Psoas muscle (tissue), 8 donors: Measurements from ENCODE around the gene RBBP6. TPM values are rescaled to one million over a fixed set of nuclear protein-coding genes. Genes with fewer than 3 reads are reported as not detected.
A peak's percentile ranks its signal among the peaks of the same experiment; 100 is the strongest.
"Not testable (repeated sequence)": the region's sequence is repeated elsewhere in the genome, so short reads cannot be mapped to it uniquely, and the experiment has no call there.

Experiments used
- ATAC-seq, 4 donors: fragments of 200-7000 bp; cut with Tn5 transposase; one replicate each; pipeline ENCODE4 v1.9.1; 2020; ENCODE audit warnings: moderate library complexity in 3 of 4, mild to moderate bottlenecking in 2 of 4
- DNase-seq, 2 donors: peaks; one replicate each; pipeline ENCODE4 v3.0.0-alpha.2; 2020
- H3K27ac ChIP-seq: fragments of 200-600 bp; one replicate; pipeline ENCODE4 v1.8.0; 2022
- H3K27me3 ChIP-seq, 3 donors: fragments of 200-600 bp in 1 of 3; one replicate each; pipeline versions ENCODE4 v1.6.1 to v1.8.0; 2013 to 2022; ENCODE audit warnings: low read length in 2 of 3, mild to moderate bottlenecking in 2 of 3, moderate library complexity in 1 of 3; ENCODE audit not compliant: insufficient read depth in 3 of 3
- H3K36me3 ChIP-seq, 2 donors: fragments of 200-600 bp in 1 of 2; one replicate each; pipeline versions ENCODE4 v1.6.1 to v1.8.0; 2013 to 2022; ENCODE audit warnings: low read depth in 1 of 2, mild to moderate bottlenecking in 1 of 2, moderate library complexity in 1 of 2; ENCODE audit not compliant: insufficient read depth in 1 of 2
- H3K4me1 ChIP-seq: fragments of 200-600 bp; one replicate; pipeline ENCODE4 v1.8.0; 2022
- H3K4me3 ChIP-seq: fragments of 200-600 bp; one replicate; pipeline ENCODE4 v1.8.0; 2022; ENCODE audit warnings: mild to moderate bottlenecking
- H3K9me3 ChIP-seq: fragments of 200-600 bp; one replicate; pipeline ENCODE4 v1.8.0; 2022
- WGBS, 3 donors: extraction: QIAGEN DNeasy Blood & Tissue Kit; methylation state at CpG; one replicate each; pipeline versions ENCODE4 v1.1.6 to v1.1.7; 2013; 5-methylcytosine and 5-hydroxymethylcytosine counted together
- intact Hi-C, 2 donors: fragments of 100-400 bp; cut with DNase I; formaldehyde crosslinking; loops; one replicate each; pipeline versions ENCODE4 v1.11.0 to v1.14.2; 2022
- long read RNA-seq, 2 donors: library from polyadenylated mRNA; unstranded; transcript quantifications; one replicate each; pipeline ENCODE4 v2.0.0, GENCODE V29; 2021
- polyA plus RNA-seq, 3 donors: library from polyadenylated mRNA; stranded (reverse); fragments of 200-250 nt; gene quantifications; one replicate each; pipeline ENCODE4 v1.2.3, GENCODE V29; 2013
- total RNA-seq, 4 donors: library from RNA; stranded (reverse); fragmentation: NEBNext Ultra II Directional in 2 of 4; extraction: Animal tissue kit (Norgen Biotek cat#: 25700) in 2 of 4; gene quantifications; one replicate each; pipeline versions ENCODE4 v1.2.1 to v1.2.4, GENCODE V29; 2021 to 2023
- TF ChIP-seq, protein P1 (sequence below): fragments of 200-600 bp; IDR thresholded peaks from one replicate; pipeline ENCODE4 v1.8.0; 2022; ENCODE audit warnings: antibody characterized with exemption
- donor health status: healthy with polysubstance abuse.
- donor health status: DM: no; HTN: no; CAD: no; lungs with moderate emphysema.
- donor health status: Bipolar disorder and iron deficiency.
- donor health status: healthy.
- donor health status: DM: yes; HTN: yes; CAD: no.
- donor health status: DM: no; HTN: no; CAD: no.
- donor health status: DM: no; HTN: no; CAD: no.
- donor health status: DM: yes; HTN: yes; CAD: no.

Gene RBBP6, protein sequence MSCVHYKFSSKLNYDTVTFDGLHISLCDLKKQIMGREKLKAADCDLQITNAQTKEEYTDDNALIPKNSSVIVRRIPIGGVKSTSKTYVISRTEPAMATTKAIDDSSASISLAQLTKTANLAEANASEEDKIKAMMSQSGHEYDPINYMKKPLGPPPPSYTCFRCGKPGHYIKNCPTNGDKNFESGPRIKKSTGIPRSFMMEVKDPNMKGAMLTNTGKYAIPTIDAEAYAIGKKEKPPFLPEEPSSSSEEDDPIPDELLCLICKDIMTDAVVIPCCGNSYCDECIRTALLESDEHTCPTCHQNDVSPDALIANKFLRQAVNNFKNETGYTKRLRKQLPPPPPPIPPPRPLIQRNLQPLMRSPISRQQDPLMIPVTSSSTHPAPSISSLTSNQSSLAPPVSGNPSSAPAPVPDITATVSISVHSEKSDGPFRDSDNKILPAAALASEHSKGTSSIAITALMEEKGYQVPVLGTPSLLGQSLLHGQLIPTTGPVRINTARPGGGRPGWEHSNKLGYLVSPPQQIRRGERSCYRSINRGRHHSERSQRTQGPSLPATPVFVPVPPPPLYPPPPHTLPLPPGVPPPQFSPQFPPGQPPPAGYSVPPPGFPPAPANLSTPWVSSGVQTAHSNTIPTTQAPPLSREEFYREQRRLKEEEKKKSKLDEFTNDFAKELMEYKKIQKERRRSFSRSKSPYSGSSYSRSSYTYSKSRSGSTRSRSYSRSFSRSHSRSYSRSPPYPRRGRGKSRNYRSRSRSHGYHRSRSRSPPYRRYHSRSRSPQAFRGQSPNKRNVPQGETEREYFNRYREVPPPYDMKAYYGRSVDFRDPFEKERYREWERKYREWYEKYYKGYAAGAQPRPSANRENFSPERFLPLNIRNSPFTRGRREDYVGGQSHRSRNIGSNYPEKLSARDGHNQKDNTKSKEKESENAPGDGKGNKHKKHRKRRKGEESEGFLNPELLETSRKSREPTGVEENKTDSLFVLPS (N-terminal part only)
- total RNA-seq = 10 to 100 TPM; 21.8 to 30.7 (median 25.7) TPM
- polyA plus RNA-seq = 10 to 100 TPM; 11.7 to 21.6 (median 15.4) TPM
- long read RNA-seq, donor 1, partial matches to known transcripts = 5 of 10 reads
- long read RNA-seq, donor 1, other reads (novel, unspliced or antisense) = 2 of 10 reads
- long read RNA-seq, donor 2, partial matches to known transcripts = 11 of 21 reads
- long read RNA-seq, donor 2, other reads (novel, unspliced or antisense) = 7 of 21 reads

DNA sequence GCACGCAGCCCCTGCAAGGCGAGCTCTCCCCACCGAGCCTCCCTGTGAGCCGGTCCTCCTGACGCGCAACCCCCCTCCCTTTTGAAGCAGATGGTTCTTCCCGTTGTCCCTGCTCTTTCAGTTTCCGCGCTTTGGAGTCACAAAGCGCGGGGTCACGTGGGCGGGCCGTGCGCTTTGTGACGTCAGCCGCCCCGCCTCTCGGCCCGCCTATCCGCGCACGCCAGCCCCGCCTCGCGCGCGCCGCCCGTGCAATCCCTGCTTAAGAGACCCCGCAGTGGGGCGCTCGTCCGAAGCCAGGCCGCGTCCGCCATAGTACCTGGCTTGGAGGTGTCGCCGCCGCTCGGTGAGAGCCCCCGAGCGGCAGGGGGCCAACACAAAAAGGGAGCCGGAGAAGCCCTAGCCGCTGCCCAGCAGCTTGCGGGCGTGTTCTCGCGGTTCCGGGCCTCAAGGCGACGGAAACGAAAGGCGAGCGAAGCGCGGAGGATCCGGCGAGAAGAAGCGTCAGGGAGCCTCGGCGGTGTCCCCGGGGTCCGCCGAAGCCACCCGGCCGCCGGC is at the start of gene RBBP6:
TSS of gene RBBP6 (plus strand) at position 272 of the 555 bp plus-strand sequence. CDS start 1,061 bp downstream, outside the sequence.
- H3K4me3 ChIP-seq = peak within 1 kb of the TSS; percentile 98
- ATAC-seq (peak; percentile 96 to 99 (median 98)), DNase-seq (peak; percentile 95 to 97)
- H3K27ac ChIP-seq = peak within 1 kb of the TSS; percentile 100
- intact Hi-C loops = loop anchor here in 1 of 2 donors (10.0 kb wide), 1 partner anchor 715 kb away; the partner anchor contains the start of gene ZKSCAN2
- H3K27me3 ChIP-seq = no peaks in the 10 kb centered on the region
- no peaks in the 10 kb centered on the region for H3K9me3 ChIP-seq
- TF ChIP-seq, protein P1, sequence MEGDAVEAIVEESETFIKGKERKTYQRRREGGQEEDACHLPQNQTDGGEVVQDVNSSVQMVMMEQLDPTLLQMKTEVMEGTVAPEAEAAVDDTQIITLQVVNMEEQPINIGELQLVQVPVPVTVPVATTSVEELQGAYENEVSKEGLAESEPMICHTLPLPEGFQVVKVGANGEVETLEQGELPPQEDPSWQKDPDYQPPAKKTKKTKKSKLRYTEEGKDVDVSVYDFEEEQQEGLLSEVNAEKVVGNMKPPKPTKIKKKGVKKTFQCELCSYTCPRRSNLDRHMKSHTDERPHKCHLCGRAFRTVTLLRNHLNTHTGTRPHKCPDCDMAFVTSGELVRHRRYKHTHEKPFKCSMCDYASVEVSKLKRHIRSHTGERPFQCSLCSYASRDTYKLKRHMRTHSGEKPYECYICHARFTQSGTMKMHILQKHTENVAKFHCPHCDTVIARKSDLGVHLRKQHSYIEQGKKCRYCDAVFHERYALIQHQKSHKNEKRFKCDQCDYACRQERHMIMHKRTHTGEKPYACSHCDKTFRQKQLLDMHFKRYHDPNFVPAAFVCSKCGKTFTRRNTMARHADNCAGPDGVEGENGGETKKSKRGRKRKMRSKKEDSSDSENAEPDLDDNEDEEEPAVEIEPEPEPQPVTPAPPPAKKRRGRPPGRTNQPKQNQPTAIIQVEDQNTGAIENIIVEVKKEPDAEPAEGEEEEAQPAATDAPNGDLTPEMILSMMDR = peak; percentile 27
- H3K4me1 ChIP-seq = peaks cover 12% of the 10 kb centered on the region
- WGBS, 3 donors = 0 to 1% (median 0%) methylated on average over 49 to 68 of the region's 68 CpGs
- H3K36me3 ChIP-seq = no peaks in the 10 kb centered on the region

DNA sequence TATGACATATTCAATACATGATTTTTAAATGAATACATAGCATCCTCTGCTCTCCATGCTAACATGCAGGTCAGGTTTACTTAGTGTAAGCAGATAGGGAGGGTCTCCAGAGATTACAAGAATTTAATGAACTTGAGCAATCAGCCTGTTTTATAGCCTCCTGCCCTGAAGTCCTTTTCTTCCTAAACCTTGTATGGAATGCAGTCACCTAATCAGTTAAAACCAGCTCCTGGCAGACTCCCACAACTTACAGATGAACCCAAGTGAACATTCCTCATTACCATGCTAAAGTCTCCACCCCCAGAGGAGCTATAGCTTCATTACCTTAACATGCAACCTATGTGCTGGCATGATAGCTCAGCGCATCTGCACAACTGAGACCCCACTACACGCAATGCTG is 48.5 kb upstream of the RBBP6 start:
- Histone ChIP-seq H3K27me3 (peaks cover 0 to 17% (median 0%) of the 10 kb centered on the region in 3 donors), H3K27ac (no peak overlapping the region), H3K9me3 (peaks cover 3% of the 10 kb centered on the region), H3K36me3 (no peaks in the 10 kb centered on the region), H3K4me1 (no peaks in the 10 kb centered on the region), H3K4me3 (no peak overlapping the region)
- TF ChIP-seq, protein P1 = no peak
- WGBS, 3 donors = 75 to 83% (median 78%) methylated on average over 2 of the region's 2 CpGs
- intact Hi-C loops = no loop called here
- DNase-seq (no peak), ATAC-seq (no peak)

DNA sequence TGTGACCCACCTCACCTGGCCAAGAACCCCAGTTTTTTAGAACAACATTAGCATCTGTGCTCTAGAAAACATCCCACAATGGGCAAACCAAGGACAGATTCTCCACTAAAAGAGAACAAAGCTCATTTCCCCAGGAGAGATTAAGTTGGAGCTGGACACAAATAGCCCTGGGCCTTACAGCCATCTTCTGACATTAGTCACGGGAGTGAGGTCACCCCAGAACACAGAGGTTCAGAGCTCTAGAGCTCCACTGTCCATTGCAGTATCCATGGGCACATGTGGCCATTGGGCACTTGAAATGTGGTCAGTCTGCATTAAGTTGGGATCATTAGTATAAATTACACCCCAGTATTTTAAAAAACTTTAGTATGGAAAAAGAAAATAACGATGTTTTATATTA is 47.6 kb upstream of the RBBP6 start:
- ATAC-seq = no peak
- TF ChIP-seq, protein P1 = no peak

DNA sequence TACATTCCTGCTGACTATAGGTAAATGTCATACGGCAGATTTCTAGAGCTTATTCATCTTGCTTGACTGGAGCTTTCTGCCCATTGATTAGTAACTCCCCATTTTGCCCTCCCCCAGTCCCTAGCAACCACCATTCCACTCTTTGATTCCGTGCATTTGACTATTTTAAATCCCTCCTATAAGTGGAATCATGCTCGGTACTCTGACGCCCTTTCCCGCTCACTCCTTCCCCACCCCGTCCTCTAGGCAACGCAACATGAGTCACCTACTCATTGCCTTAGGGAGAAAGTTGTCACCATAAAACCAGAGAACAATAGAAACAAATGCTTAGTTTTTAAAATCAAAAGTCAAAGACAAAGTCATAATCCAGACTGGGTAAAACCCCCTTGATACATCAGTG is 45.5 kb upstream of the RBBP6 start:
- TF ChIP-seq, protein P1 = no peak
- no peak for DNase-seq
- H3K4me1 ChIP-seq = no peaks in the 10 kb centered on the region
- H3K27ac ChIP-seq = no peak overlapping the region
- H3K36me3 ChIP-seq = no peaks in the 10 kb centered on the region
- peaks cover 0 to 17% (median 0%) of the 10 kb centered on the region in 3 donors for H3K27me3 ChIP-seq
- intact Hi-C loops = no loop called here
- no peak for ATAC-seq
- no peaks in the 10 kb centered on the region for H3K9me3 ChIP-seq
- no peak overlapping the region for H3K4me3 ChIP-seq
- WGBS, 3 donors = 63 to 72% (median 69%) methylated on average over 7 of the region's 7 CpGs

More for the DNA sequence above, 47.6 kb upstream of the RBBP6 start:
- Histone ChIP-seq H3K9me3 (peaks cover 3% of the 10 kb centered on the region), H3K4me3 (no peak overlapping the region), H3K27ac (no peak overlapping the region), H3K36me3 (no peaks in the 10 kb centered on the region), H3K27me3 (peaks cover 0 to 17% (median 0%) of the 10 kb centered on the region in 3 donors), H3K4me1 (no peaks in the 10 kb centered on the region)
- WGBS, 3 donors = 65 to 72% (median 69%) methylated on average over 2 of the region's 2 CpGs
- intact Hi-C loops = no loop called here
- no peak for DNase-seq

DNA sequence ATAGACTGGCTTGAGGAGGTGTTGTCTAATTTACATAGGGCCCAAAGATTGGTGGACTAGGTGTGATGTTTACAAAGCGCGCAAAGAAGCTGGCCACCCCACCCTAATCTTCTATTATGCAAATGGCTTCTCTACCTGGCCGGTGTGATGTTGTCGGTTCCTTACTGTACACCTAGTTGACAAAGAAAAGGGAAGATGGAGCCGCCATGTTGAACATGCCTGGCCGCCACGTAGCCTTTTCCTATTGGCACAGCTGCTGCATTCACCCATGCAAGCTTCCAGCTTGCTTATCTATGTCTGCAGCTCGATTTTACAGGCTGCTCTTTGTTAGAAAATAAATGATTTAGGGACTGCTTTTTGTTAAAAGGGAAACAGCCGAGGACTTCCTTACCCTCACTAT is 44.2 kb upstream of the RBBP6 start:
- 75 to 83% (median 77%) methylated on average over 9 of the region's 9 CpGs for WGBS, 3 donors
- intact Hi-C loops, DNase-seq, H3K36me3 ChIP-seq, ATAC-seq, H3K4me3 ChIP-seq, H3K9me3 ChIP-seq, H3K27ac ChIP-seq, H3K4me1 ChIP-seq: not testable (repeated sequence)
- H3K27me3 ChIP-seq = peaks cover 0 to 13% (median 0%) of the 10 kb centered on the region in 3 donors
